Middle frontal gyrus (tissue), 1 donor: Measurements from ENCODE around the gene DPP4.

Source experiments
- DNase-seq: peaks from one replicate; pipeline ENCODE4 v3.0.0-alpha.2; 2015; ENCODE audit warnings: low spot score; ENCODE audit errors: extremely low spot score

The DPP4 gene

DNA sequence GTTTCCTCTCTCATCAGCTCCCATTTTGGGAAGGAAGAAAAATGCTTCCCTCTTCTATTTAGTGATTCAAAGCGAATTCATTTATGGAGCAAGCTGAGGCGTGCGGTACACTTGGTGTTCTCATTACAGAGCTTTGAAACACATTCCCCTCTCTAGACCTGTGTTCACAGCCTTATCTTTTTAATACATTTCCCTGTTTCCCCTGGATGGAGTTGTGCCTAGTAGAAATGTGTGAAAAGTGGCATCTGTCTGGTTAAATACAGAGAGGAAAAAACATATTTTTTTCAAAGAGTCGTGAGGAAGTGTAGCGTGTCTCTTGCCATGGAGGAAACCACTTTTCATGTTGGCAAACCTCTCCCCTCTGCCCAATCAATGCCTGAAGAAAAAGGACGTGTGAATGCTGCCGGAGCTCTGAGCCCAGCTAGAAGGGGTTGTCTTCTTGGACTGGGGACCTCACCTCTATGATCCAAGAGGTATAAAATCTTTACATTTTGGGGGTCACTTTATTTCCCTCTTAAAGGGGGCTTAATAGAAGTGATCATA, 52.4 kb downstream of the DPP4 start:
- DNase-seq = no peak

DNA sequence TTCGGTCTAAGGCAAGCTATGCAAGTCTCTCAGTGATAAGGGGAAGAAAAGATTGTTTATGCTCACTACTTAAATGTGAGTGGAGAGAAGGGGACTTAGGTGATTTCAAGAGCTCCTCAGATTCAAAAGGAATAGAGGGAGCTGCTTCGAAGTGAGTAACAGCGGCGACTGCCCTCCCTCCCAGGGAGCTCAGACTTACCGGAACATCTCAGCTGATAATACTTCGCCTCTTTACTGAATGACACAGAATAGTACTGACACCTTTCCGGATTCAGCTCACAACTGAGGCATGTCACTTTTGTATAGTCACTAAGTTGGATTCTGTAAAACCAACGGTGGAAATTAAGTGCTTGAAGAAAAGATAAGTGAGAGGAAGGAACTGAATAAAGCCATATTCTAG, 55.5 kb downstream of the DPP4 start:
- DNase-seq = no peak

GRCh38 chr2:162017233-162017632, 56.8 kb downstream of the DPP4 start:
- DNase-seq = no peak

GRCh38 chr2:162016080-162016479, 57.9 kb downstream of the DPP4 start:
- DNase-seq = no peak

DNA sequence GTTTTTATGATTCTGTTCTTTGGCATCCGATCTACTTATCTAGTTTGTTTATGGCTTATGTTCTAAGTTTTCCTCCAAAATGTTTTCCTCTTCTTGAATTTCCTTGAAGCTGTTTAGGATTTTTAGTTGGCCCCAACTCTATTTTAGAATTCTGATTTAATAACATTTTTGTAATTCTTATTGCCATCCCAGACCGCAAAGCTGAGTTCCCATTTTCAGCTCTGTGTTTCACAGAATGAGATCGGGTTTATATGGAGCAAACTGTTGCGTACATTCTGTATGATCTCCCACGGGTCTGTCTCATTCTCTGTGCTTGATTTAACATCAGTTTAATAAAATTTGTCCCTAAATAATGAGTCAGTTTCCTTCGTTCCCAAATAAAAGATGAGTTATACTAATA, 59.3 kb downstream of the DPP4 start:
- DNase-seq = no peak

- no peak for DNase-seq
These were observed 60.2 kb downstream of the DPP4 start for GRCh38 chr2:162013514-162014475.

DNA sequence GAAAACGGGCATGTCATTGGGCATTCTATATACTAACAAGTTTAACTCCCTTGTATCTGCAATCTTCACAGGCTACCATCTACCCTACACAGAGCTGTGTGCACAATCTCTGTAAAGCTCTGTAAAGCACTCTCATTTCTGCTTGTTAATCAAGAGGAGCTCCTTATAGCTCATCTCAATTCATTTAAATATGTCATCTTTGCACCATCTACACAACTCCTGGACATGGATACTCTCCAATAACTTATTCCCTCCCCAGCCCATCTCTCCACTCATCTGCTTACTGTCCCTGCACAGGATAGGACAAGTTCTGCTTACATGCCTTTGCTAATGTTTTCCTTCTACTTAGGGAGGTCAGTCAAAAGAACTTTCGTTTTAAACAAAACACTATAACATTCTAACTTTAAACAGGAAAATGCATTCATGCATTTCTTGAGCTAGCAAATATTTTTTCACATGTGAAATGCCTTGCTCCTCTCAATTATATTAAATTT, 61.4 kb downstream of the DPP4 start:
- DNase-seq = no peak

GRCh38 chr2:162011706-162012564, 62.1 kb downstream of the DPP4 start:
- DNase-seq = no peak

DNA sequence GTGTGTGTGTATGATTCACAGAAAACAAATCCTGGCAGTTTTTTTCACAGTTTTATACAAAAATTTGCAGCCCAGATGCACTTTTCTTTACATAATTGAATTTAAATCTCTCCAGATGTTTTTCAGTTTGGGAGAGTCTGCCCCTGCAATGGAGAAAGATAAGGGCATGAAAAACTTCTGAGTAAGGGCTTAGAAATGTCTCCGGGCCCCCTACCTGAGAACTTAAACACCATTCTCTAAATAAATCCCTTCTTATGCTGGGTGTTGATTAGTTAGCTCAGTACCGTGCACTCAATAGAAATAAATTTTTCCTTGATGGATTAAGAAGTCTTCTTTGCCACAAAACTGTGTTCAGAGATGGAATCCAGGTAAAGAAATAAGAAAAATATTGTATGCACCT, 64.5 kb downstream of the DPP4 start:
- no peak for DNase-seq

- DNase-seq = no peak
These were observed 66.5 kb downstream of the DPP4 start for GRCh38 chr2:162007447-162008040.

DNA sequence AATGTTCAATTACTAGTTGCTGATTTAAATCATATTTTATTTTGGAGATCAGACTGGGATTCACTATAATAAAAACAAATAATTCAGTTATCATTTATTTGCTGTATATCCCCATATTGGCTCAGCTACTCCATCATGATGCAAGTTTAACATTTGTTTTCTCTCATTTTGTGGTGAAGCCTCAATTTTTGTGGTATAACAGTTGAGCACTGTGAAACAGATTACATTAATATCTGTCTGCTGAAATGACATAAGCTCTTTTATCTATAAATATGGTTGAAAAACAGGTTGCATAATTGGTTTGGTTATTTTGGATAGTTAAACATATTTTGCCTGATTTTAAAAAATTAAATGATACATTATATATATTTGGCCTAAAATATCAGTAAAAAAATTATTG, 67.7 kb downstream of the DPP4 start:
- no peak for DNase-seq

DNA sequence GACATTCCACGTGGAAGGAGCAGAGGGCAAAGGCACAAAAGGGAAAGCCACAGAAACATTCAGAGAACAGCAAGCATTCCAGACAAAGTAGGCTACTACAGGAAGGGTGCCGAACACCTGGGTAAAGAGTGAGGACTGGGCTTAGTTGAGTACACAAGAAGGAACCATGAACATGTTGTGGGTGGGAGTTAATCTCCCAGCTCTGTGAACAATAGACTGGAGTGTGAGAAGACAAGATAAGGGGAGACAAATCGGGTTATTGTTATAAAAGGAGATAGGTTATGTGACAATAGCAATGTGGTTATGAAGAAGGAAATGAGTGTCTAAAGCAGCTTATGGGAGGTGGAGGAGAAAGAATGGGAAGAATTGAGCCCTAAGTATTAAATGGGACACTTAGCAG, 70.0 kb downstream of the DPP4 start:
- no peak for DNase-seq

DNA sequence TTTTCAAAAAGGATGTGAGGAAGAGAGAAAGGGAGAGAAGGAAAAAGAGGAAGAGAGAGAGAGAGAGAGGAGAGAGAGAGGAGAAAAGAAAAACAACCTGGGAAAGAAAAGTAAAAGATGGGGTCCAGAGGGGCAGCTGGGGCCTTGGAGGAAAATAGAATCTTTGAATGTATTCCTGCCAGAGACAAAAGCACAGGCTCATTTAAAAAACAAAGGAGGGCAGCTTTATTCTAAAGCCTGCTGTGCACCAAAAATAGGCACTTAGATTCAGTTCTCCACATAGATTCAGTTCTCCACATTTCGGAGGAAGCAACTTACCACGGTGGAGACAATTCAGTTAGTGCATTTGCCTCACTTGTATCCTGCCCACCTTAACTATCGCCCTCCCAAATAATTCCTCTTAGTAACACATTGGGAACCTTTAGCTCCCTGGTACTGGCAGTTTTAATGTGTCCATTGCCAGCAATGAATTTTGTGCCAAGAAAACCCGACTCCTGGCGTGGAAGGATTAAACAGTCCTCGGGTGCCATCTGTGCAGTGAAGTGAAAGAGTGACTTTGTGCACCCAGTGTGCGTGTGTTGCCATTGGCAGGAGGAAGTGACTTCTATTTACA, 71.3 kb downstream of the DPP4 start:
- no peak for DNase-seq

GRCh38 chr2:162000431-162000830, 73.6 kb downstream of the DPP4 start:
- no peak for DNase-seq

GRCh38 chr2:161999321-161999720, 74.7 kb downstream of the DPP4 start:
- DNase-seq = no peak

DNA sequence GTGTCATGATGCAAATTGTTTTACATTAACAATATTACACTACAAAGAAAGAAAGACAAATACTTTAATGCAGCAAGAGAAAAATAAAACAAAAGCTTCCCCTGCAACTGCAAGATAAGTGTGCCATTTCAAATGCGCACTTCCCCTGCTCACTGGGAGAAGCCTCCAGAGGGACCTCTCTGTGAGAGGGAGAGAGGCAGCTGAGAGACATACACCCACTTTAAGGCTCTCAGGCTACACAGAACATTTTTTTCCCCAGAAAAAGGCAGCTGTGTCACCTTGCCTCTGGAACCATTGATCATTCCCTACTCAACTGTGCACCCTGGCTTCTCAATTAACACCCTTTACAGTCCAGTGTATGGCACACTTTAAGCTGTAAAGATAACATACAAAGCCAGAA, 75.2 kb downstream of the DPP4 start:
- no peak for DNase-seq

- DNase-seq = no peak
These were observed 76.0 kb downstream of the DPP4 start for GRCh38 chr2:161997916-161998471.

- no peak for DNase-seq
These were observed 78.4 kb downstream of the DPP4 start for GRCh38 chr2:161995553-161996016.

DNA sequence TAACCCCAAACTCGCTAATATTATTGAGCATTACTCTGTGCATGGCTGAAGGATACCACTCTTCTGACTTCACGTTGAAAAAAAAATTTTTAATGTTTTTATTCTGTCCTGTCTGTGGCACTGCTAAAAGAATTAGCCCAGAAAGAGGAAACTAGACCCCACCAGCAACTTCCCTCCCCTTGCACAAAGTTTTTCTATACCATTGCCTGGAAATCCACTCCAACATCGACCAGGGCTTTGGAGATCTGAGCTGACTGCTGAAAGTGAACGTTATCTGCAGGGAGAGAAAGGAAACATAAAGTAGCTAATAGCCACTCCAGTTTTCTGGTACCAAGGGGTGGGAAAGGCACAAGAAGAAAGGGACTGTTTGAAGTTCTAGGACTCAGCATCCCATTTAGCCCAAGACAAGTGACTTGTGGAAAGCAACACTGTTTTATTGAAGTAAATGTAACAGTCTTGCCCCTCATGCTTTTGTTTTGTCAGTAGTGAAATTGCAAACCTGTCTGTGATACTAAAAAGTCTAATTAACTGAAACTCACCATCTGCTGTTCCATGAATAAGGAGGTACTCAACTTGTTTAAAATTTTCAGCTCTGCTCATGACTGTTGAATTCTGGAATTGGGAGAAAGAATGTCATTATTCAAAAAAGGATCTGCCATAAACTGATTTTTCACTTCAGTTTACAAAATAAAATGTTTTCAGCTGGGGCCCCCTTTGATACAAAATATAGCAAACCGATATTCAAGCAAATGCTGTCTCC, 79.1 kb downstream of the DPP4 start:
- DNase-seq = no peak

GRCh38 chr2:161992531-161992930, 81.5 kb downstream of the DPP4 start:
- no peak for DNase-seq
